Measurements from ENCODE around the gene PLAAT2. TPM values are rescaled to one million over a fixed set of nuclear protein-coding genes. Genes with fewer than 3 reads are reported as not detected.
"Not testable (repeated sequence)": the region's sequence is repeated elsewhere in the genome, so short reads cannot be mapped to it uniquely, and the experiment has no call there.

PLAAT2 gene
- total and polyA plus RNA-seq, 9 of the 15 experiments (the other 6 are each of a cell fraction or from before 2014, with no cell fraction given): not detected

DNA sequence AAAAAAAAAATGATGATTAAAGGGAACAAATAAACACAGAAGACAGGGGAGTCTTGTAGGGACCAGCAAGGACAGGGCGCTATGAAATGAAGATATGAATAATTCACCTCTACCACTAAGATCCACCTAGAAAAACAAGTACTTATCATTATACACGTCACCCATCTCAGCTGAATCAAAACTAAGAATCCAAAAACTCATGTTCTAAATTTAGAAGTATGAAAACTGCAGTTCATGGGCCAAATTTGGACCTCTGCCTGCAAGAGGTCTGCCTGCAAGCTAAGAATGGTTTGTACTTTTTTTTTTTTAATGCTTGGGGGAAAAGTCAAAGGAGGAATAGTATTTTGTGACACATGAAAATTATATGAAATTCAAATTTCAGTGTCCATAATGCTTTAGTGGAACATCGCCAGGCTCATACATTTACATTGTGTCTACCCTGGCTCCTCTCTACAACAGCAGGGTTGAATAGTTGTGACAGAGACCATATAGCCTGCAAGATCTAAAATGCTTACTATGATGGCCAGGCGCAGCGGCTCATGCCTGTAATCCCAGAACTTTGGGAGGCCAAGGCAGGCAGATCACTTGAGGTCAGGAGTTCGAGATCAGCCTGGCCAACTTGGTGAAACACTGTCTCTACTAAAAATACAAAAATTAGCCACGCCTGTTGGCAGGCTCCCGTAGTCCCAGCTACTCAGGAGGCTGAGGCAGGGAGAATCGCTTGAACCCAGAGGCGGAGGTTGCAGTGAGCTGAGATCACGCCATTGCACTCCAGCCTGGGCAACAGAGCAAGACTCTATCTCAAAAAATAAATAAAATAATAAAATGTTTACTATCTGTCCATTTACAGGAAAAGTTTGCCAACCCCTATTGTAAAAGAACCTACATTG is 39.4 kb upstream of the PLAAT2 start:
- H3K36me3 ChIP-seq (ENCODE audit: control insufficient read depth, insufficient read depth, low read length); in situ Hi-C loops (cut with MboI); CTCF ChIA-PET (ENCODE audit: low intra/inter-chr PET ratio); BruUV-seq (replicated peaks); H3K27me3 ChIP-seq (ENCODE audit: control insufficient read depth in 2 of 2, insufficient read depth in 2 of 2, low read length in 2 of 2); H3K4me1 ChIP-seq (replicated peaks in 1 of 2; ENCODE audit: control insufficient read depth in 2 of 2, insufficient read depth in 2 of 2, low read length in 2 of 2); DNase-seq (ENCODE audit: extremely low read depth in 1 of 4, low spot score in 3 of 4); H3K9me1 ChIP-seq (ENCODE audit: control insufficient read depth, insufficient read depth, low read length); H3K9me3 ChIP-seq (replicated peaks; ENCODE audit: control insufficient read depth, insufficient read depth, low read depth, low read length); H2AFZ ChIP-seq (ENCODE audit: low read depth, low read length); H3K27ac ChIP-seq (ENCODE audit: extremely low read depth, low read depth, low read length); H4K20me1 ChIP-seq (replicated peaks; ENCODE audit: control insufficient read depth, insufficient read depth, low read length); H3K4me3 ChIP-seq; H3K79me2 ChIP-seq (ENCODE audit: control insufficient read depth, insufficient read depth, low read length); H3K9ac ChIP-seq (ENCODE audit: insufficient read depth in 1 of 2, low read depth in 2 of 2, low read length in 2 of 2); ATAC-seq; FAIRE-seq; intact Hi-C loops (cut with micrococcal nuclease); H3K4me2 ChIP-seq (ENCODE audit: insufficient read depth, low read length): not testable (repeated sequence)
- POLR2A ChIA-PET: interaction anchor here (0.6 to 1.5 kb wide), 4 partner anchors 21 to 1904 kb away, joined by 3 to 6 read pairs (median 3); no protein-coding TSS in a partner anchor
- WGBS (ENCODE audit: insufficient coverage, low coverage, missing lambda C conversion rate): 59% methylated on average over 11 of the region's 11 CpGs

GRCh38 chr11:63599211-63600122 is 36.3 kb upstream of the PLAAT2 start:
- H3K4me2 ChIP-seq (ENCODE audit: insufficient read depth, low read length): no peak overlapping the region
- H3K27me3 ChIP-seq (ENCODE audit: control insufficient read depth in 2 of 2, insufficient read depth in 2 of 2, low read length in 2 of 2): peaks cover 0 to 4% of the 10 kb centered on the region in 2 experiments; a peak in 1 of 5 replicates
- H3K36me3 ChIP-seq (ENCODE audit: control insufficient read depth, insufficient read depth, low read length): no peaks in the 10 kb centered on the region
- no peaks in the 10 kb centered on the region; a peak in 2 of 5 replicates for H3K4me1 ChIP-seq (replicated peaks in 1 of 2; ENCODE audit: control insufficient read depth in 2 of 2, insufficient read depth in 2 of 2, low read length in 2 of 2)
- ATAC-seq: peak; percentile 67
- no peak overlapping the region for H2AFZ ChIP-seq (ENCODE audit: low read depth, low read length)
- ChIA-PET POLR2A (no interaction called here), CTCF (ENCODE audit: low intra/inter-chr PET ratio) (no interaction called here)
- H3K9me3 ChIP-seq (replicated peaks; ENCODE audit: control insufficient read depth, insufficient read depth, low read depth, low read length): no peaks in the 10 kb centered on the region
- 19% methylated on average over 7 of the region's 7 CpGs for WGBS (ENCODE audit: insufficient coverage, low coverage, missing lambda C conversion rate)
- no peaks in the 10 kb centered on the region for H4K20me1 ChIP-seq (replicated peaks; ENCODE audit: control insufficient read depth, insufficient read depth, low read length)
- DNase-seq (ENCODE audit: extremely low read depth in 1 of 4, low spot score in 3 of 4): peak in 3 of 4 experiments; percentile 54 to 79 (median 55)
- H3K9me1 ChIP-seq (ENCODE audit: control insufficient read depth, insufficient read depth, low read length): no peaks in the 10 kb centered on the region
- intact Hi-C loops (cut with micrococcal nuclease): no loop called here
- no peak overlapping the region for H3K4me3 ChIP-seq
- H3K9ac ChIP-seq (ENCODE audit: insufficient read depth in 1 of 2, low read depth in 2 of 2, low read length in 2 of 2): no peak overlapping the region
- FAIRE-seq: no peak
- TF ChIP-seq MED1 (CRISPR knock-in tag; IDR thresholded peaks at IDR 0.05; ENCODE audit: borderline replicate concordance): no peak
- TF ChIP-seq, protein P1, sequence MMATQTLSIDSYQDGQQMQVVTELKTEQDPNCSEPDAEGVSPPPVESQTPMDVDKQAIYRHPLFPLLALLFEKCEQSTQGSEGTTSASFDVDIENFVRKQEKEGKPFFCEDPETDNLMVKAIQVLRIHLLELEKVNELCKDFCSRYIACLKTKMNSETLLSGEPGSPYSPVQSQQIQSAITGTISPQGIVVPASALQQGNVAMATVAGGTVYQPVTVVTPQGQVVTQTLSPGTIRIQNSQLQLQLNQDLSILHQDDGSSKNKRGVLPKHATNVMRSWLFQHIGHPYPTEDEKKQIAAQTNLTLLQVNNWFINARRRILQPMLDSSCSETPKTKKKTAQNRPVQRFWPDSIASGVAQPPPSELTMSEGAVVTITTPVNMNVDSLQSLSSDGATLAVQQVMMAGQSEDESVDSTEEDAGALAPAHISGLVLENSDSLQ (IDR thresholded peaks at IDR 0.05): peak; percentile 97
- peak; percentile 78 for TF ChIP-seq ZNF263 (CRISPR knock-in tag; IDR thresholded peaks at IDR 0.05; ENCODE audit: borderline replicate concordance)
- TF ChIP-seq CXXC5 (CRISPR knock-in tag; IDR thresholded peaks at IDR 0.05): no peak
- TF ChIP-seq, protein P2, sequence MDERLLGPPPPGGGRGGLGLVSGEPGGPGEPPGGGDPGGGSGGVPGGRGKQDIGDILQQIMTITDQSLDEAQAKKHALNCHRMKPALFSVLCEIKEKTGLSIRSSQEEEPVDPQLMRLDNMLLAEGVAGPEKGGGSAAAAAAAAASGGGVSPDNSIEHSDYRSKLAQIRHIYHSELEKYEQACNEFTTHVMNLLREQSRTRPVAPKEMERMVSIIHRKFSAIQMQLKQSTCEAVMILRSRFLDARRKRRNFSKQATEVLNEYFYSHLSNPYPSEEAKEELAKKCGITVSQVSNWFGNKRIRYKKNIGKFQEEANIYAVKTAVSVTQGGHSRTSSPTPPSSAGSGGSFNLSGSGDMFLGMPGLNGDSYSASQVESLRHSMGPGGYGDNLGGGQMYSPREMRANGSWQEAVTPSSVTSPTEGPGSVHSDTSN (CRISPR knock-in tag; IDR thresholded peaks at IDR 0.05; ENCODE audit: low read depth): peak; percentile 24; the same call in 1 of the 2 replicates
- TF ChIP-seq, protein P2 (tag; conservative IDR thresholded peaks at IDR 0.05; ENCODE audit: low read depth): peak; percentile 87
- in situ Hi-C loops (cut with MboI): no loop called here
- no peaks in the 10 kb centered on the region for H3K79me2 ChIP-seq (ENCODE audit: control insufficient read depth, insufficient read depth, low read length)
- no peak overlapping the region for H3K27ac ChIP-seq (ENCODE audit: extremely low read depth, low read depth, low read length)
- BruUV-seq (replicated peaks): no TSS peak

Data from K562 (cell line).